ENCODE measurements around the gene MS4A10. TPM values are rescaled to one million over a fixed set of nuclear protein-coding genes. Genes with fewer than 3 reads are reported as not detected.
"Not testable (repeated sequence)": the region's sequence is repeated elsewhere in the genome, so short reads cannot be mapped to it uniquely, and the experiment has no call there.

The MS4A10 gene
- total and polyA plus RNA-seq, 5 donors from 2014 or later, result not detected

- H3K9me3 Mint-ChIP-seq, result peaks cover 0 to 6% (median 0%) of the 10 kb centered on the region in 7 donors
- no peaks in the 10 kb centered on the region for H3K4me1 Mint-ChIP-seq
- H3K36me3 ChIP-seq (ENCODE audit: control insufficient read depth, insufficient read depth, low read length), result no peaks in the 10 kb centered on the region
- DNase-seq (no peak), ATAC-seq (ENCODE audit: low read depth in 2 of 2) (no peak)
- no peaks in the 10 kb centered on the region for H3K4me1 ChIP-seq (ENCODE audit: control insufficient read depth, insufficient read depth, low read length, poor library complexity, severe bottlenecking)
- no peak overlapping the region for H3K4me3 ChIP-seq (ENCODE audit: low read depth, low read length)
- H3K27ac ChIP-seq (ENCODE audit: insufficient read depth, low read length, poor library complexity, severe bottlenecking), result no peak overlapping the region
- H3K4me3 Mint-ChIP-seq, result no peak overlapping the region
- peaks cover 4% of the 10 kb centered on the region for H3K27me3 Mint-ChIP-seq
- H3K36me3 Mint-ChIP-seq, result no peaks in the 10 kb centered on the region
- H3K27ac Mint-ChIP-seq, result no peak overlapping the region
- no peaks in the 10 kb centered on the region for H3K27me3 ChIP-seq (ENCODE audit: control insufficient read depth, insufficient read depth, low read length)
- no peaks in the 10 kb centered on the region for H3K9me3 ChIP-seq (ENCODE audit: control insufficient read depth in 2 of 2, low read length in 2 of 2)
These were observed 36.3 kb upstream of the MS4A10 start for GRCh38 chr11:60748821-60749220.

DNA sequence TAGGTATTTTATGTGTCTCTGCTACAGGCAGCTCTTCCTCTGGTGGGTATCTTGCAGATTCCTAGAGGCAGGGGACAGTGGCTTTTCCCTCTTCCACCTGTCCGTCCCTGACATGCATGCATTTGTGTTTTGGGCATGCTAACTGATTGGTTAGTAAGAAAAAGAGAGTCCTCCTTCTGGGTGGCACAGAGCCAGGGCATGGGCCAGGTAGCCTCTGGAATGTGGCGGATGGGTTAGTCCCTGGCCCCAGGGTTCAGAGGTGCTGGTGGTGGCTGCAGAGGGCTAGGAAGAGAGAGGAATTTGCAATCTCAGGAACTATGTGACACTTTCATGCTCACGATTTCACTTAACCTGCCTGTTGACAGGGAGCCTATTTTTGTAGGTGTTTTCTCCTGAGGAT lies 34.2 kb upstream of the MS4A10 start:
- Histone ChIP-seq H3K4me3 (ENCODE audit: low read depth, low read length) (no peak overlapping the region), H3K4me1 (ENCODE audit: control insufficient read depth, insufficient read depth, low read length, poor library complexity, severe bottlenecking) (no peaks in the 10 kb centered on the region), H3K9me3 (ENCODE audit: control insufficient read depth in 2 of 2, low read length in 2 of 2) (no peaks in the 10 kb centered on the region), H3K27me3 (ENCODE audit: control insufficient read depth, insufficient read depth, low read length) (no peaks in the 10 kb centered on the region), H3K36me3 (ENCODE audit: control insufficient read depth, insufficient read depth, low read length) (no peaks in the 10 kb centered on the region), H3K27ac (ENCODE audit: insufficient read depth, low read length, poor library complexity, severe bottlenecking) (no peak overlapping the region)
- no peaks in the 10 kb centered on the region for H3K4me1 Mint-ChIP-seq
- no peak for DNase-seq
- H3K9me3 Mint-ChIP-seq, result peaks cover 0 to 4% (median 0%) of the 10 kb centered on the region in 7 donors
- H3K36me3 Mint-ChIP-seq, result no peaks in the 10 kb centered on the region
- H3K27ac Mint-ChIP-seq, result no peak overlapping the region
- peaks cover 13% of the 10 kb centered on the region for H3K27me3 Mint-ChIP-seq
- no peak for ATAC-seq (ENCODE audit: low read depth in 2 of 2)
- H3K4me3 Mint-ChIP-seq, result no peak overlapping the region

DNA sequence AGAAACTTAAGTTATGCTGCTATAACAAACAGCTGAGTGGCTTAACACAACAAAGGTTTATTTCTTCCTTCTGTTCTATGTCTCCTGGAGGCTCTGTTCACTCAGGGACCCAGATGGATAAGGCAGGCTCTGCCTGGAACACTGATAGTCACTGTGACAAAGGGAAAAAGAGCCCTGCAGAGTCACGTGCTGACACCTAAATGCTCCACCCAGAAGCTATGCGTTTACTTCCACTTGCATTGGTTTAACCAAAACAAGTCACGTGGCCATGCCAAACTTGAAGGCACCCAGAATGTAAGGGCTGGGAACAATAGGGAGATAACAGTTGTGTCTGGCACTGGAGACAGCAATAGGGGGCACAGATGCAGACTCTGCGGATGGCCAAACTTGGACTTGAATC lies 31.8 kb upstream of the MS4A10 start:
- Mint-ChIP-seq H3K9me3 (no peaks in the 10 kb centered on the region), H3K27ac (no peak overlapping the region)

GRCh38 chr11:60754887-60755286 lies 30.2 kb upstream of the MS4A10 start:
- Histone ChIP-seq H3K4me3 (ENCODE audit: low read depth, low read length) (no peak overlapping the region), H3K36me3 (ENCODE audit: control insufficient read depth, insufficient read depth, low read length) (no peaks in the 10 kb centered on the region), H3K27me3 (ENCODE audit: control insufficient read depth, insufficient read depth, low read length) (no peaks in the 10 kb centered on the region), H3K9me3 (ENCODE audit: control insufficient read depth in 2 of 2, low read length in 2 of 2) (no peaks in the 10 kb centered on the region), H3K27ac (ENCODE audit: insufficient read depth, low read length, poor library complexity, severe bottlenecking) (no peak overlapping the region), H3K4me1 (ENCODE audit: control insufficient read depth, insufficient read depth, low read length, poor library complexity, severe bottlenecking) (no peaks in the 10 kb centered on the region)
- peak overlapping the region in 1 of 3 donors; percentile 5 for H3K27ac Mint-ChIP-seq
- no peaks in the 10 kb centered on the region for H3K4me1 Mint-ChIP-seq
- no peak overlapping the region for H3K4me3 Mint-ChIP-seq
- ATAC-seq (ENCODE audit: low read depth in 2 of 2), result no peak
- DNase-seq, result no peak
- H3K27me3 Mint-ChIP-seq, result peaks cover 18% of the 10 kb centered on the region
- no peaks in the 10 kb centered on the region for H3K36me3 Mint-ChIP-seq
- H3K9me3 Mint-ChIP-seq, result no peaks in the 10 kb centered on the region

More for the DNA sequence above, 31.8 kb upstream of the MS4A10 start:
- H3K27me3 ChIP-seq (ENCODE audit: control insufficient read depth, insufficient read depth, low read length), result no peaks in the 10 kb centered on the region
- H3K4me3 Mint-ChIP-seq, result no peak overlapping the region
- H3K9me3 ChIP-seq (ENCODE audit: control insufficient read depth in 2 of 2, low read length in 2 of 2), result no peaks in the 10 kb centered on the region
- DNase-seq (no peak), ATAC-seq (ENCODE audit: low read depth in 2 of 2) (no peak)
- H3K36me3 Mint-ChIP-seq, result no peaks in the 10 kb centered on the region
- H3K36me3 ChIP-seq (ENCODE audit: control insufficient read depth, insufficient read depth, low read length), result no peaks in the 10 kb centered on the region
- peaks cover 13% of the 10 kb centered on the region for H3K27me3 Mint-ChIP-seq
- no peak overlapping the region for H3K27ac ChIP-seq (ENCODE audit: insufficient read depth, low read length, poor library complexity, severe bottlenecking)
- H3K4me1 Mint-ChIP-seq, result no peaks in the 10 kb centered on the region
- H3K4me1 ChIP-seq (ENCODE audit: control insufficient read depth, insufficient read depth, low read length, poor library complexity, severe bottlenecking), result no peaks in the 10 kb centered on the region
- H3K4me3 ChIP-seq (ENCODE audit: low read depth, low read length), result no peak overlapping the region

- Mint-ChIP-seq H3K36me3 (no peaks in the 10 kb centered on the region), H3K9me3 (no peaks in the 10 kb centered on the region), H3K4me1 (no peaks in the 10 kb centered on the region), H3K4me3 (no peak within 1 kb of the TSS), H3K27me3 (peaks cover 31% of the 10 kb centered on the region), H3K27ac (no peak within 1 kb of the TSS)
- H3K4me1 ChIP-seq (ENCODE audit: control insufficient read depth, insufficient read depth, low read length, poor library complexity, severe bottlenecking), result no peaks in the 10 kb centered on the region
- H3K9me3 ChIP-seq (ENCODE audit: control insufficient read depth in 2 of 2, low read length in 2 of 2), result no peaks in the 10 kb centered on the region
- H3K27me3 ChIP-seq (ENCODE audit: control insufficient read depth, insufficient read depth, low read length), result peaks cover 3% of the 10 kb centered on the region
- H3K36me3 ChIP-seq (ENCODE audit: control insufficient read depth, insufficient read depth, low read length), result no peaks in the 10 kb centered on the region
- H3K4me3 ChIP-seq (ENCODE audit: low read depth, low read length), result no peak within 1 kb of the TSS
- ATAC-seq (ENCODE audit: low read depth in 2 of 2), result no peak
- DNase-seq, result peak in 1 of 3 donors; percentile 41
- no peak within 1 kb of the TSS for H3K27ac ChIP-seq (ENCODE audit: insufficient read depth, low read length, poor library complexity, severe bottlenecking)
These were observed 28.7 kb upstream of the MS4A10 start, which contains the start of gene MS4A15 for GRCh38 chr11:60756307-60757032. MS4A15 (plus strand) TSS chr11:60756867; CDS start chr11:60763734, 6,867 bp downstream.

- no peak overlapping the region for H3K27ac Mint-ChIP-seq
- Histone ChIP-seq H3K27ac (ENCODE audit: insufficient read depth, low read length, poor library complexity, severe bottlenecking) (no peak overlapping the region), H3K36me3 (ENCODE audit: control insufficient read depth, insufficient read depth, low read length) (no peaks in the 10 kb centered on the region), H3K9me3 (ENCODE audit: control insufficient read depth in 2 of 2, low read length in 2 of 2) (no peaks in the 10 kb centered on the region), H3K4me1 (ENCODE audit: control insufficient read depth, insufficient read depth, low read length, poor library complexity, severe bottlenecking) (no peaks in the 10 kb centered on the region), H3K4me3 (ENCODE audit: low read depth, low read length) (no peak overlapping the region), H3K27me3 (ENCODE audit: control insufficient read depth, insufficient read depth, low read length) (peaks cover 7% of the 10 kb centered on the region)
- H3K27me3 Mint-ChIP-seq, result peaks cover 38% of the 10 kb centered on the region
- ATAC-seq (ENCODE audit: low read depth in 2 of 2) (no peak), DNase-seq (no peak)
- no peaks in the 10 kb centered on the region for H3K36me3 Mint-ChIP-seq
- H3K4me3 Mint-ChIP-seq, result no peak overlapping the region
- no peaks in the 10 kb centered on the region for H3K4me1 Mint-ChIP-seq
- H3K9me3 Mint-ChIP-seq, result no peaks in the 10 kb centered on the region
These were observed 27.8 kb upstream of the MS4A10 start for GRCh38 chr11:60757231-60757800.

- not testable (repeated sequence) for DNase-seq; H3K4me3 Mint-ChIP-seq; H3K27ac ChIP-seq (ENCODE audit: insufficient read depth, low read length, poor library complexity, severe bottlenecking); H3K36me3 Mint-ChIP-seq; ATAC-seq (ENCODE audit: low read depth in 2 of 2); H3K36me3 ChIP-seq (ENCODE audit: control insufficient read depth, insufficient read depth, low read length); H3K9me3 ChIP-seq (ENCODE audit: control insufficient read depth in 2 of 2, low read length in 2 of 2); H3K9me3 Mint-ChIP-seq; H3K4me1 Mint-ChIP-seq; H3K27ac Mint-ChIP-seq; H3K27me3 ChIP-seq (ENCODE audit: control insufficient read depth, insufficient read depth, low read length); H3K4me1 ChIP-seq (ENCODE audit: control insufficient read depth, insufficient read depth, low read length, poor library complexity, severe bottlenecking); H3K4me3 ChIP-seq (ENCODE audit: low read depth, low read length)
- H3K27me3 Mint-ChIP-seq, result peaks cover 34% of the 10 kb centered on the region
These were observed 26.5 kb upstream of the MS4A10 start for GRCh38 chr11:60758671-60759070.
